NOMO-1 (cell line): ENCODE data around the gene ARMC8.

ENCODE experiments used
- DNase-seq, 2 experiments: peaks; one replicate each; lab custom pipeline; 2025; ENCODE audit not compliant: unreplicated experiment in 2 of 2; lab: John Stamatoyannopoulos, UW

ARMC8 gene

DNA sequence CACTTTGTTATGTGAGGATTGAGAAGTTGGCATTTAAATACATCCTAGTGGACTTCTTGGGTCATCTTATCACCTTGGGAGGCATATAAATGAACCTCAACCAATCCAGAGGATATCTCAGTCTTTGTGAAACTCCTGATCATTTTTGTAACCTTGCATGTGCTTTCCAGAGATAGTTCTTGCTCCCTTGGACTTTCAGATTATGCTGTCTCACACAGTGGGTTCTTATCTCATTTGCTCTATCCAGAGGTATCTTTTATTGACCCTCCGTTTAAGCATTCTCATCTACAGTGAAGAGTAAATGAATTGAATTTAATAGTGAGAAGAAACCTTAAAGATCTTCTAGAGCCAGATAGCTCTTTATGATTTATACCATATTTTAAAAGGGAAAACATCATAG, 10.4 kb downstream of the ARMC8 start:
- no peak for DNase-seq

DNA sequence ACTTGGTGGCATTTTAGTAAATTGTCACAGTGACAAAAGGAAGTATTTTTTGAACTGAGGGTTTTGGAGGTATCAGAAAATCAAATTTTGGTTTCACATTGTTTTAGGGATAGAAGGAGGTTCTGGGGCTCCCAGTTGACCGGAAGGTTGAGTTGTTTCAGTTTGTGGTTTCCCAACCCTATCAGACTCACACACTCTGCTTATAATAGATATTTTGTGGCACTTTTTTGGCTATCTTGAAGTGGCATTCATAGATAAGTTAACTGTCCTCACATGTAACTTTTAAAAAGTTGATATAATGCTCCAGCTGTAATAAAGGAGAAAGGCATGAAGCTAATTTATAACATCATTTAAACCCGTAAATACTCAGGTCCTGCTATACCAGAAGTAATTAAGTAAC, 12.8 kb downstream of the ARMC8 start:
- DNase-seq: peak in 1 of 2 experiments; percentile 21

DNA sequence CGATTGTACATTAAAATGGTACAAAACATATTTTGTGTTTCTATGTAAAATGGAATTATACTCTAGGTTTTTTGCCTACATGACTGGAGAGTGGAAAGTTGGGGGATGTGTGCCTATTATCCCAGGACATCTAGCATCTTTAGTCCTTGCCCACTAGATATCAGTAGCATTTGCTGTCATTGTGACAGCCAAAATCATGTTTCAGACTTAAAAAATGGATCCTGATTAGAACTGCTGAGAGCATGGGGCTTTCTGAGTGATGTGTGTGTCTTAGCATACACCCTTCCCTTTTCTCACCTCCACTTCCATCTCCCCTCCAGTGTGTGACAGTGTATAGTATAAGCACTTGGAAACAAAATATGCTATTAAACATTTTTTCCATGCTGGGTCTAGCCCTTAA, 13.3 kb downstream of the ARMC8 start:
- no peak for DNase-seq

DNA sequence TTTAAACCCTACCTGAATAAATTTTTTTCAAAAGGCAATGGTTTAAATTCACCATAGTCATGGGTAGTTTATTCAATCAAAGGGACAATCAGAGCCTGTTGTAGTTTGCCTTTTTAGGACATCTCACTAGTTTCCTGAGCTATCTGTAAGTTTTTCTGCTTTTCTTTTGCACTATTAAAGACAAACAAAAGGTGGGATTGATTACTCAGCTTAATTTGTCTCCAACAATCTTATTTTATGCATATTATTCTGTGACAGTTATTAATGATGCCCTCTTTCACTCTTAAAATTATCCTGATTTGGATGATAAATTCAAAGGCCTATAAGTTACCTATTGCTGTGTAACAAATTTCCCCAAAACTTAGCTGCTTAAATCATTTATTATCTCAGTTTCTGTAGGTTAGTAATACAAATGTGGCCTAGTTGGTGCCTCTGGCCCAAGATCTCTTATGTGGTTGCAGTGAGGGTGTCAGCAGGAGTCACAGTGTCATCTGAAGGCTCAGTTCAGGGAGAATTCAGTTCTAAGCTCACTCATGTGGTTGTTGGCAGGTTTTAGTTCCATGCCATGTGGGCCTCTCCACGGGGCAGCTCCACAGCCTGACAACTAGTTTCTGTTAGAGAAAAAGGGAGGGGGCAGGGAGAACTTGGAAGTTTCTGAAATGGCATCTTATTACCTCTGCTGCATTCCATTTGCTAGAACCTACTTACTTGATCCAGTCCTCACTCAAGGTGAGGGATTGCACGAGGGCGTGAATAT, 16.0 kb downstream of the ARMC8 start:
- no peak for DNase-seq

DNA sequence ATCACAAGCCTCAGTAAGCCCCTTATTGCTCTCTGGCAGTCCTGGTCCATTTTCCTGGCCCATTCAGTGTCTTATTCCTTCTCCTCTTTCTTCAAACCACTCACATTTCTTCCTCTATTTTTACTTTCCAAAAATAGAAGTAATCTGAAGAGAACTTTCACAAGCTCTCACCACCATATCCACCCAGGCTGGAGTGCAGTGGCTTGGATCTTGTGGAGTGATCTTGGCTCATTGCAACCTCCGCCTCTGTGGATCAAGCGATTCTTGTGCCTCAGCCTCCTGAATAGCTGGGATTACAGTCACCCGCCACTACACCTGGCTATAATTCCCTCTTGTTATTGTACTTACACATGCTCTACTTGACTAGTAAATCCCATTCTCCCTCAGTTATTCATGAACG, 16.8 kb downstream of the ARMC8 start:
- no peak for DNase-seq

DNA sequence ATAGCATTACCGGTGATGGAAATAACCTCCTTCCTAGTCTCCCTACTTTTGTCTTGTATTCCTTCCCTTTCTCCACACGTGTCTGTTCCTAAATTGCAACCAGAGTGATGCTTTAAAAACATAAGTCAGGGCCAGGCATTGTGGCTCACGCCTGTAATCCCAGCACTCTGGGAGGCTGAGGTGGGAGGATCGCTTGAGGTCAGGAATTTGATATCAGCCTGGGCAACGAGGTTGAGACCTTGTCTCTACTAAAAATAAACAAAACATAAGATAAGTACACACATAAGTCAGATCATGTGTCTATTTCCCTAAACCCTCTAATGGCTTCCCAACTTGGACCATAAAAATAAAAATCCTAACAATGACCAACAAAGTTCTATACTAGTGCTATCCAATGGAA, 18.4 kb downstream of the ARMC8 start:
- no peak for DNase-seq

DNA sequence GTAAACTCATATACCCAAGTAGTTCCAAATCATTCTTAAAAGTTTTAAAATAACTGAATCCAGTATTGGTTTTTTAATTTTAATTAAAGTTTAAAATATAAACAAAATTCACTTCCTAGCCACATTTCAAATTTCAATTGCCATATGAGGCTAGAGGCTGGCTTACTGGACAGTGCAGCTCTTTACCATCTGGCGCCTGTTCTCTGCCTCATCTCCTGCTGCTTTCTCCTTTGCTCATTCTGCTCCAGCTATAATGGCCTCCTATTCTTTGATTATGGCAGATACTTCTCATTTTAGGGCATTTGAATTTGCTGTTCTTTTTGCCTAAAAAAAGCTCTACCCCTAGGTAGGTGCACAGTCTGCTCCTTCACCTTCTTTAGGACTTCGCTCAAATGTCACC, 19.1 kb downstream of the ARMC8 start:
- no peak for DNase-seq

DNA sequence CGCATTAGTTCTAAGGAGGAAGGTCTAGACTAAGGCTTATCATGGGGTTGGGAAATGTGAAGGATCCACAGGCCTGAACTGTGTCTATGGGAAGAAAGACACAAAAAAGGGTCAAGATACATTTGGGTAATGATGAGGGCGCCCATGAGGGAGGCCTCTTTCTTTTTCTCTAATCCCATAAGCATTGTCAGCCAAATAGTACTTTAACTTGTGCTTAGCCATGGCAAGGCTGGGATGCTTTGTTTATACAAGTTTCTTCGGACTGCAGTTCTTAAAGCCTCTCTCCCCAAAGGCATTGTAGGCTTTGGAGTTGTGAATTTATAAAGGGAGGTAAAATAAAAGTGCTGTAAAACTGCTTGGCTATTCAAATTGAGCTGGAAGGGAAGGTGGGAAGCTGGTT, 23.4 kb downstream of the ARMC8 start:
- no peak for DNase-seq

DNA sequence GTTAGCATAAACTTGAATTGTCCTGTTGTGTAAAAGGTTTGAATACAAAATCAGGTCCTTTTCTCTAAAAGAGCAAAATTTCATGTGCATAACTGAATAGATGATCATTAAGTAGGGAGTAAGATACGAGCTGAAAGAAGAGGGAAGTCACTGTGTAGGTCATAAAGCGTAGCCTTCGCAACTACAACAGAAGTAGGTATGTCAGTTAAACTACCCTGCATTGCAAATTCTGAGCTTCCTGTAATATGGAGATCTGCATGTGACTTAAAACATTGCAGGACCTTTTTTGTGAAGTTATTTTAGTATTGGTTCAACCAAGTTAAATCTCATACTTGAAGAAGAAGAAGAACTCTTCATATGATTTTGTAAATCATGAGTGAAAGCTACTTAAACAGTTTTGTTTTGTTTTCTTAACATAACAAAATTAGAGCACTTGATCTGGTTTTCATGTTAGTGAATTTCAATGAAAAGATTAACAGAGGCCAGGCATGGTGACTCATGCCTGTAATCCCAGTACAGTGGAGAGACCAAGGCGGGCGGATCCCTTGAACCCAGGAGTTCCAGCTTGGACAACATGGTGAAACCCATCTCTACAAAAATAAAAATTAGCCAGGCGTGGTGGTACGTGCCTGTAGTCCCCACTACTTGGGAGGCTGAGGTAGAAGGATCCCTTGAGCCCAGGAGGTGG, 26.4 kb downstream of the ARMC8 start:
- peak; percentile 71 to 99 for DNase-seq

DNA sequence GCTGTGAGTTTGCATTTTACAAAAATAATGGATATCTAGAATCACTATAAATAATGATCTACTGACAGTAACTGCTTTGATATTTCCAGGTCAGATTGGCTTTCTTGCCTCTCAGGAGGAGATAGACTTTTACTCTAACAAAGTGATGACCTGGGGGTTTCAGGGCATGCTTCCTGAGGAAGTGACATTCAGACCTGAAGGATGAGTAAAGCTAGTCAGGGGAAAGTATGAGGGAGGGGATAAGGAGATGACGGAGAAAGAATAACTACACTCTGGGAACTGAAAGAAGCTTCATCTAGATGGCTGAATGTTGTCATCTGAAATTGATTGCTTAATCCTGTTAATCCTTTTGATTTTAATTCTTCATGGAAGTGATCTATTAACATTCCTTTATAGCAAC, 32.2 kb downstream of the ARMC8 start:
- peak; percentile 13 to 34 for DNase-seq

DNA sequence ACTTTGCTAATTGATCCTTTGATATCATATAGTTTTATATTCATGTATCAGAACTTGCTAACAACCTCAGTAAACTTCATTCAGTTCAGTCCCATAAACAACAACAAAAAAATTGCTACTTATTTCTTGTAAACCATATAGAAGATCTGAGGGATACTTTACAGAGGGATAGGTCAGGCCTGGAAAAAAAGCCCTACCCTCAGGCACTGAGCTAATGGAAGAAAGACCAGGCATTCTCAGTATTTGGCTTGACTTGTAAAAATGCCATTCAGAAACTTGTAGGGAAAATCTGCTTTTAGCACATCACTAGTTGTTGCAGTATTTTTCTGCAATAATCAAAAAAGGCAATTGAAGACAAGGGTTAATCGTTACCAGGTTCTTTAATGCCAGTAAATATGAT, 33.1 kb downstream of the ARMC8 start:
- DNase-seq: no peak

DNA sequence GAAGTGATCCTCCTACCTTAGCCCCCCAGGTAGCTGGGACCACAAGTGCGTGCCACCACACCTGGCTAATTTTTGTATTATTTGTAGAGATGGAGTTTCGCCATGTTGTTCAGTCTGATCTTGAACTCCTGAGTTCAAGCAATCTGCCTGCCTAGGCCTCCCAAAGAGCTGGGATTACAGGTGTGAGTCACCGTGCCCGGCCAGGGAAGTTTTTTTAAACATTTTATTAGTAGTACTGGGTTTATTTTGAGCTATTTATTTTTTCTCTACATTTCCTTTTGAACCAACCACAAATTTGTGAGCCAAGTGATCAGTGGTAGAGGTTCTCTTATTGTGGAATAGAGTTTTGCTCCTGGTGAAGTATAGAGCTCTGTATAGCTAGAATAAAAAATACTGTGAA, 33.7 kb downstream of the ARMC8 start:
- DNase-seq: no peak

DNA sequence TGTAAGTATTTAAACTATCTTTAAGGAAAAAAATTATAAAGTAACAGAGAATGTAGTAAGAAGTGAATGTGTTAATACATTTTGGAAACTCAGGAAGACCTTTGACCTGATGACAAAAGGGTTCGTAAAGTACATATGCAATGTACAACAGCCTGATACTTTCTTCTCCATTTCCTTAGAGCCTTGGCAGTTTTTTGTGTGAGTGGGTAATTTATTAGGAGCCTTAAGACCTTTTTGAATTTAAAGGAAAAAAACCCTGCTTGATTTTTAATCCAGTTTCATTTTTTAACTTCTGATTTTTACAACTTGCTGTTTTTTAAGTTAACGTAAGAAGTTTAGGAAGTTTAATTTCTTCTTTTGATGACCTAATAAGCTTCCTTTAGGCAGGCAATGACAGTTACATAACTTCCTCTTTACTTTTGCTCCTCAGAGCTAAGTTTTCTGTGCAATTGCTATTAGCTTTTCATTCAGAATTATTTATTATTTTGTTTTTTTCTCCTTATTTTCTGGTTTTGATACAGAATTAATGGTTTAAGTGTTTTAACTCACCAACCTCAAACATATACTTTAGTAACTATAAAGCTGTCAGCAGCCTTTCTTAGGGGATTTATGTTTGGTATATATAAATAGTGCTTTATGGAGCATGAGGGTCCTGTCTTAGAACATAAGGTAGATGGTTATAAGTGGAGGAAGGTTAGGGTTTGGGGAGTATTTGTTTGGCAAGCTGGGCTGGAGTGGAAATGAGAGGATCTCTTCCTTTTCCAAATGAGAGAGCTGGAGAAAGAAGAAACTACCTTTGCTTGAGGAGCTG, 35.2 kb downstream of the ARMC8 start:
- DNase-seq: peak; percentile 75 to 97

DNA sequence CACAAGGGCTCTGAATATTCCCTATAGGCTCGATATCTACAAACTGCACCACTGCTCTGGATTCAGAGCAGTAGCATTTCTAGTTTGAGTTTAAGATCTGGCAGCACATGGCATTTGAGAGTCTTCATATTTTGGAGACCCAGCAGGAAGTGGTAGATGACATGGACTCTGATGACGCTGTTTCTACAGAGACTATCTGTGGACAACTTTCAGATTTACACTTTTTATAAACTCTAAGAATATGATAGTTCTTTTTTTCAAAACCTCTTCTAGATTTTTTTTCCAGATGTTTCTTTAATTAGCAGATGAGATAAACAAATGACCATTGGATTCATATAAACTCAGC, 35.8 kb downstream of the ARMC8 start:
- peak in 1 of 2 experiments; percentile 22 for DNase-seq

DNA sequence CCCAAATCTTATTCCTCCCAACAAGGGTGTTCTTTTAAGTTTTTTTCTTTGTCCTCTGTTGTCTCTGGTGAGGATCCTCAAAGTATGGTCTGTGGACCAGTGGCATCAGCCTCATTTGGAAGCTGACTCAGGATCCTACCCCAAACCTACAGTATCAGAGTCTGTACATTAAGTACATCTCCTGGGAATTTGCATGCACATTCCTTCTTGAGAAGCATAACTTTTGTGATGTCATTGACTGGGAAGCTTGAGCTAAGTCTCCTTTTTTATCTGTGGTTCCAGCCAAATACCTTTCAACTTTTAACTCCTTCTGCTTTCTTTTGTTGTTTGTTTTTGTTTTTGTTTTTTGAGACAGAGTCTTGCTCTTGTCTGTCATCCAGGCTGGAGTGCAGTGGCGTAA, 40.5 kb downstream of the ARMC8 start:
- DNase-seq: no peak

DNA sequence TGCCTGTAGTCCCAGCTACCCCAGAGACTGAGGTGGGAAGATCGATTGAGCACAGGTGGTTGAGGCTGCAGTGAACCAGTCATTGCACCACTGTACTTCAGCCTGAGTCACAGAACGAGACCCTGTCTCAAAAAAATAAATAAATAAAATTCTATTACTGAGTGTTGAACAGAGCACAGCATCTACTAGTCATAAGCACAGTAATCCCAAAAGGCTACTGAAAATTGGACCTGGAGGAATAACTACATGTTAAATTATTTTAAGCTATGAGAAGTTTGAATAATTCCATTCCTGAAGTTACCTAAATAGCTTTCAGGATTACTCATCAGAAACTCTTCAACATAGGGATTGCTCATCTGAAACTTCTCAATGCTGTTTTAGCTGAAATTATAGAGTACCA, 43.4 kb downstream of the ARMC8 start:
- no peak for DNase-seq

DNA sequence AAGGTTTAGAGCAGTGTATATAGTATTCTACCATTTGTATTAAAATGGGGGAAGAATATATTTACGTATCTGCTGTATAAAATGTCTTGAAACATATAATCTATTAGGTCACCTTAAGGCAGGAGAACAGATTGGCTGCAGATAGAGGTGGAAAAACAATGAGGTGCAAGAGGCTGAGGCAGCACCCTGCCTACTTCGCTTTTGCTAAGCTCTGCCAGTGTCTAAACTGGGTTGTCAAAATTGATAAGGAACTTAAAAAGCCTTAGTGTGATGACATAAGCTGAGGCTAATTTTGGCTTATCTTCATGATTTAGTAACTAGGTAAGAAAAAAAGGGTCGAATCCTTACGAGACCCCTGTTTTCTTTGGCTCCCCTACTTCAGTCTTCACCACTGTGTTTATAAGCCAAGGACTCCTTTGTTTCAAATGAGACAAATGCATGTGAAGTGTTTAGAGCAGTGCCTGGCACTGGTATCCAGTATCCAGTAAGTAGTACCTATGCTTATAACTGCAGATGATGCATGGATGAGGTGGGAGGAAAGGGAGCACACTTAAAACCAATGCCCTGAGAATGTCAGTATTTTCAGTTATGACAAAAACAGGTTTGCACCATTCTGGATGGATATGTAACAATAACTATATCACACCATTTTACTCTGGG, 45.7 kb downstream of the ARMC8 start:
- no peak for DNase-seq

DNA sequence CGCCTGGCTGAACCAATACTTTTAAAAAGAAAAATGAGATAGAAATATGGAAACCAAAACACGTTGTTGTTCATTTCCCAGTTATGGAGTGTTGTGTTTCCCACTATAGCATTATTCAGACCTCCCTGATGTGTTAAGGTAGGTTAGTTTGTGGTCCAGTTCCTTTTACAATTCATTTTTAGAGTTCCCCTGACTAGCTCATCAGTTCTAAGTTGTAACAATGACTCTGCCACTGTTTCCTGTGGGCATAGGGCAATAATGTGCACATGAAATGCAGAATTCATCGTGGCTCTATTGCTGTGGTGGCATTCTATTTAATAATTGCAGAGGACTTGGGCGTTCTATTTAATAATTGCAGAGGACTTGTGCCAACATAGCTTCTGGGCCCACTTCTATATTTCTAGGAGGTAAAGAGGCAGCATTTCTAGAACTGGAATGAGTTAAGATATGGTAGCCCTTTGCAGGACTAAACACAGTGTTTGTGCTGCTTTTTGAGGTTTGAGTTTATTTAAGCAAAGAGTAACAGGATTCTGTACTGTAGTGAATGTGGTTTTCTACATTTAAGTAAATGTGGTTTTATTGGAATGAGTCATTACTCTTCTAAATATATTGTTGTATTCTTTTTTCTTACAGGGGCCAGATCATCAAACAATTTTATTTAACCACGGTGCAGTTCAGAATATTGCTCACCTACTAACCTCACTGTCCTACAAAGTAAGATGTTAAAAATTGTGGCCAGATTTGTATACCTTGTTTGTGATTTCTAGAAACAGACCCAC, 47.5 kb downstream of the ARMC8 start:
- no peak for DNase-seq

DNA sequence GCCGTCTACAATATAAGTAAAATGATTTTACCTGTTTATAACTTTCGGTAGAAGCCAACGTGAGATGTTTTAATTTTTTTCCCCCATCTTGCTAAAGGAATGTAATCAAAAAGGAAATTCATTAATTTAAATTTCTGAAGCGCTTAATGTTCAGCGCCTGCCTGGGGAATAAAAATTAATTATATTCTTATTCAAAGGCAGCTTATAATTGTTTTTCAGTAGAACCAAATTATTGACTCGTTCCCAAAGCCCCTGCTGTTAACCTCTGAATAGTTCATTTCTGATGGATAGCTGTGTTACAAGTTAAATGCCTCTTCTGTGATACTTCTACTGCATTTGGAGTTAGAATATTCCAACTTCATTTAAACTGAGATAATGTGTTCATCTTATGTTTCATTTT, 51.6 kb downstream of the ARMC8 start:
- DNase-seq: no peak

DNA sequence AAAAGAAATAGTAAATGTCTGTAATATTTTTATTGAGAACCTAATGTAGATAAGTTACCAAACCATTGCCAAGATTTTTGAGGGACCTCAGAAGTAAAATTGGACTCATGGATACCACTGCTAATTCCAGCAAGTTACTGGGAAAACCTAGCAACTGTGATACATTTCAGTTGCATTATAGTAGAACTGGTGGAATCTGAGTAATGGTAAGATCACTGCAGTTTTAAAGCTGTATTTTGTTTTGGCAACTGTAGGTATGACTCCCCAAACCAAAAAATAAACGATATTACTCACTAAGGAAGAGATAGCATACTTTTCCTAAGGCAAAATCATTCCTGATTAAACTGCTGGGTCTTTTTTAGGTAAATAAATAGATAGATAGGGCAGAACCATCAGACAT, 54.0 kb downstream of the ARMC8 start:
- no peak for DNase-seq

DNA sequence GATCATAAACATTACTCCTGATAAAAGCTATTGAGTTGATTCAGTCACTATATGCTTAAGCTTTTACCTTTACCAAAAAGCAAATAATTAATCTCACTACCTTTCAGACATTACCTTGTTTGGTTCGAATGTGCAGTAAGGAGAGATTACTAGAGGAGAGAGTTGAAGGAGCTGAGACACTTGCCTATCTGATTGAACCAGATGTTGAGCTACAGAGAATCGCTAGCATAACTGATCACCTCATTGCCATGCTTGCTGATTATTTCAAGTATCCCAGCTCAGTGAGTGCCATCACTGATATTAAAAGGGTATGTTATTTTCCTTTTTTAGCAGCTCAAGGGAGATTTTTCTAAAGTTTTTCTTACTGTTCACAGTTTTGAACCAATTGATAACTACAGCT, 54.6 kb downstream of the ARMC8 start:
- DNase-seq: no peak
